ENCODE results near the gene CSKMT. TPM values are rescaled to one million over a fixed set of nuclear protein-coding genes. Genes with fewer than 3 reads are reported as not detected.

The CSKMT gene
- total RNA-seq, 1 donor from 2014 or later = not detected

- Histone ChIP-seq H3K27me3 (no peaks in the 10 kb centered on the region), H3K4me1 (peaks cover 8 to 21% of the 10 kb centered on the region in 2 donors), H3K4me3 (peak within 1 kb of the TSS; percentile 75 to 76), H3K27ac (peak within 1 kb of the TSS; percentile 86 to 94), H3K9me3 (no peaks in the 10 kb centered on the region), H3K36me3 (peaks cover 11 to 18% of the 10 kb centered on the region in 2 donors)
- no peak for TF ChIP-seq CTCF (IDR thresholded peaks at IDR 0.05)
- intact Hi-C loops (cut with DNase I) = loop anchor here (2.0 to 5.0 kb wide), 3 partner anchors 53 to 125 kb away; partner anchors contain the start of genes INTS5, POLR2G, STX5 and TEX54
- no peak for DNase-seq (ENCODE audit: low spot score in 2 of 2)
These were observed 42.3 kb downstream of the CSKMT start, which contains the start of the genes BSCL2 and GNG3 for GRCh38 chr11:62707277-62707861. BSCL2 (minus strand) TSS chr11:62707424; CDS start chr11:62707195, 229 bp downstream. GNG3 (plus strand) TSS chr11:62707676; CDS start chr11:62708296, 620 bp downstream.

GRCh38 chr11:62708392-62708791 lies 43.3 kb downstream of the CSKMT start:
- Histone ChIP-seq H3K36me3 (peaks cover 17 to 27% of the 10 kb centered on the region in 2 donors), H3K4me3 (peak overlapping the region; percentile 56 to 75), H3K4me1 (peaks cover 8 to 21% of the 10 kb centered on the region in 2 donors), H3K9me3 (no peaks in the 10 kb centered on the region), H3K27ac (peak overlapping the region; percentile 91 to 94), H3K27me3 (no peaks in the 10 kb centered on the region)
- no peak for DNase-seq (ENCODE audit: low spot score in 2 of 2)
- no peak for TF ChIP-seq CTCF (IDR thresholded peaks at IDR 0.05)
- intact Hi-C loops (cut with DNase I) = loop anchor here (2.0 to 5.0 kb wide), 2 partner anchors 106 to 124 kb away; partner anchors contain the start of genes STX5 and TEX54

GRCh38 chr11:62708793-62709192 lies 43.7 kb downstream of the CSKMT start:
- H3K27me3 ChIP-seq = no peaks in the 10 kb centered on the region
- no peaks in the 10 kb centered on the region for H3K9me3 ChIP-seq
- H3K4me3 ChIP-seq = peak overlapping the region; percentile 56 to 75
- H3K36me3 ChIP-seq = peaks cover 21 to 31% of the 10 kb centered on the region in 2 donors
- no peak for DNase-seq (ENCODE audit: low spot score in 2 of 2)
- intact Hi-C loops (cut with DNase I) = loop anchor here (1.0 to 5.0 kb wide), 5 partner anchors 19 to 124 kb away; partner anchors contain the start of genes C11orf98, CSKMT, HNRNPUL2 and STX5
- peaks cover 8 to 21% of the 10 kb centered on the region in 2 donors for H3K4me1 ChIP-seq
- no peak for TF ChIP-seq CTCF (IDR thresholded peaks at IDR 0.05)
- H3K27ac ChIP-seq = peak overlapping the region; percentile 91 to 94

GRCh38 chr11:62709247-62710000 lies 44.3 kb downstream of the CSKMT start:
- peak; percentile 96 to 99 for DNase-seq (ENCODE audit: low spot score in 2 of 2)
- Histone ChIP-seq H3K27me3 (no peaks in the 10 kb centered on the region), H3K9me3 (no peaks in the 10 kb centered on the region), H3K4me1 (peaks cover 8 to 21% of the 10 kb centered on the region in 2 donors), H3K4me3 (peak overlapping the region; percentile 56 to 75), H3K27ac (peak overlapping the region; percentile 91 to 94), H3K36me3 (peaks cover 27 to 37% of the 10 kb centered on the region in 2 donors)
- TF ChIP-seq CTCF (IDR thresholded peaks at IDR 0.05) = peak in 1 of 3 experiments; percentile 21
- intact Hi-C loops (cut with DNase I) = loop anchor here (1.0 to 5.0 kb wide), 5 partner anchors 18 to 123 kb away; partner anchors contain the start of genes C11orf98, CSKMT, HNRNPUL2 and STX5

GRCh38 chr11:62710001-62710345 lies 44.9 kb downstream of the CSKMT start:
- DNase-seq (ENCODE audit: low spot score in 2 of 2) = no peak
- H3K4me1 ChIP-seq = peaks cover 8 to 21% of the 10 kb centered on the region in 2 donors
- peak overlapping the region; percentile 56 to 75 for H3K4me3 ChIP-seq
- no peaks in the 10 kb centered on the region for H3K9me3 ChIP-seq
- H3K36me3 ChIP-seq = peaks cover 32 to 42% of the 10 kb centered on the region in 2 donors
- peak in 1 of 3 experiments; percentile 5 for TF ChIP-seq CTCF (IDR thresholded peaks at IDR 0.05)
- intact Hi-C loops (cut with DNase I) = no loop called here
- H3K27me3 ChIP-seq = no peaks in the 10 kb centered on the region
- H3K27ac ChIP-seq = peak overlapping the region; percentile 91 to 94

All from ascending aorta (tissue), 2 donors.